HG03064 (cell line): Measurements from ENCODE around the gene ADD2.
"Not testable (repeated sequence)": the region's sequence is repeated elsewhere in the genome, so short reads cannot be mapped to it uniquely, and the experiment has no call there.

ENCODE experiments used
- ATAC-seq: cut with Tn5 transposase; IDR thresholded peaks from one replicate; pipeline ENCODE4 v1.9.1; 2021; ENCODE audit warnings: low read depth; ENCODE audit not compliant: unreplicated experiment

ADD2 gene

DNA sequence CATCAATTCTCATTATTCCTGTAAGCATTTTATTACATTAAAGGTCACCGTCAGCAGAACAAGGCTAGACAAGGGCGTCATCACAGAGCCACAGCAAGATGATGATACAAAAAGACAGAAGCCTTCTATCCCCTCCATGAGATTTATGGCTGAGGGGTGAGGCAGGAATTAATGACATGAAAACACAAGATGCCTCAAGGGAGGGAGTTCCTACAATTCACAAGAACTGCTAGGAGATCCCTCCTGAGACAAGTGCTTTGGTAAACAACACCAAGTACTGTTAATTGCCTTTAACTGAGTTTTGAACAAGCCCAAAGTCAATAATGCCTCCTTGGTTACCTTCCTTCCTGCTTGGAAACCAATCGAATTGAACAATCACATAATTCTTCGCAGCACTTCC lies 14.1 kb downstream of the ADD2 start:
- no peak for ATAC-seq

GRCh38 chr2:70753031-70753430 lies 15.0 kb downstream of the ADD2 start:
- ATAC-seq = no peak

DNA sequence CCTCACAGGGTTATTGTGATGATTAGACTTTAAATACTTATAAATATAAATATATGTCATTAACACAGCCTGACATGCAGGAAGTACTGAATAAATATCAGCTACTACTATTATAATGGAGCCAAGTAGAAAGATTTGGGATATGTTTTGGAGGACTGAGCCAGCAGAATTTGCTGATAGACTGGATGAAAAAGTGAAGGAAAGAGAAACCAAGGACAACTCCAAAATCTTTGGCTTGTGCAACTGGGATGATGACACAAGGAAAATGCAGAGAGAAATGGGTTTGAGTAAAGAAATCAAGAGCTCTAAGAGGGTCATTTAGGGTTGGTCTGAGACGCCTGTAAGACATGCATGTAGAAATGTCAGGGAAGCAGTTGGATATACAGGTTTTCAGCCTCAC lies 15.6 kb downstream of the ADD2 start:
- no peak for ATAC-seq

DNA sequence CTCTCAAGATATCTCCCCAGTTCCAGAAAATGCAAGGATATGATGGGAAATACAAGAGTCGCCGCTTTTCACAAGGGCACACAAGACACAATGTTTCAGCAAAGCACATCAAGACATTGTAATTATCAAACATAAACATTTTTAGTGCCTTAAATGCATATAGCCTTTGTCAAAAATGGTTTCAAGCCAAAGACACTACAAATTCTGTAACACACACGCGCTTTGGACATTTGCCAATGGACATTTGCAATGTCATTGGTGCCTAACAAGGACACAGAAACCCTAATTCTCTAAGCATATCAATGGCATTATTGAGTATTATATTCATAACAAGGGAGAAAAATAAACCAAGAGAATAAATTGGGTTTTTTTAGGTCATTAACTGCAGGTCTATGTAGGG lies 16.1 kb downstream of the ADD2 start:
- ATAC-seq = no peak

GRCh38 chr2:70750320-70750719 lies 17.7 kb downstream of the ADD2 start:
- no peak for ATAC-seq

- no peak for ATAC-seq
Measured at GRCh38 chr2:70748002-70748784, 19.8 kb downstream of the ADD2 start.

GRCh38 chr2:70747284-70747683 lies 20.7 kb downstream of the ADD2 start:
- no peak for ATAC-seq

DNA sequence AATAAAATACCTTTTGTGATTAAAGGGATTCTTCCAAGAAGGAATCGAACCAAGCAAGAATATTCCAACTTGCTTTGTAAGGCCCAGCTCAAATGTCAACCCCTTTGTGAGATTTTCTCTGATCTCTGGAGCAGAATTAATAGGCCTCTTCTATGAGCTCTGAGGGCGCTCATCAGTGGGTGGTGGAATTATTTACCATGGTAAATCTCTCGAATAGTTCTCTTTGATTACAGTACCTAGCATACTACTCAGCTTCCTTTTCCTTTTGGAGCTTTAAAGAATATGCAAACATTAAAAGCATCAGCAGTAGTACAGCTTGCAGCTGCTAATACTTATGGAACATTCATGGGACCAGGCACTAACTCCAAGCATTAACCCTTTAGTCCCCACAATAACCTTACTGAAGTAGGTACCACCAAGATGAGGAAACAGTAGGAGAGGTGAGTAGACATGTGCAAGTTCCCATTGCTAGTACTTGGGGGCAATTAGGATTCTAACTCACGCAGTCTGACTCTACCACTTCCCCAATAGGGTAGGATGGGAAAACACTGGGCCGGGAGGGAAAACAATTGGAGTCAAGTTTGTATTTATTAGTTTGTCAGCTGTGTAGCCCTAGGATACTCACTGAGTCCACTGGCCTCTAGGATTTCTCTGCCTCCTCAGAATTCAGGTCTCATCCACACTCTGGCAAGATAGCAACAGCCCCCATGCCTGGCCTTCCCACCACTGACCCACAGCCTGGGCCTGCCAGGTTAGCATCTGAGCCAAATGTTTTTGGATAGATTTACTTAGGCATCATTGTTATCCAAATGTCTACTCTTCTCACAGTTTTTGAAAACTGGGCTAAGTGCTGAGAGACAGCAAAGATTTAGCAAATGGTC lies 21.7 kb downstream of the ADD2 start:
- no peak for ATAC-seq

GRCh38 chr2:70745276-70745825 lies 22.6 kb downstream of the ADD2 start:
- no peak for ATAC-seq

DNA sequence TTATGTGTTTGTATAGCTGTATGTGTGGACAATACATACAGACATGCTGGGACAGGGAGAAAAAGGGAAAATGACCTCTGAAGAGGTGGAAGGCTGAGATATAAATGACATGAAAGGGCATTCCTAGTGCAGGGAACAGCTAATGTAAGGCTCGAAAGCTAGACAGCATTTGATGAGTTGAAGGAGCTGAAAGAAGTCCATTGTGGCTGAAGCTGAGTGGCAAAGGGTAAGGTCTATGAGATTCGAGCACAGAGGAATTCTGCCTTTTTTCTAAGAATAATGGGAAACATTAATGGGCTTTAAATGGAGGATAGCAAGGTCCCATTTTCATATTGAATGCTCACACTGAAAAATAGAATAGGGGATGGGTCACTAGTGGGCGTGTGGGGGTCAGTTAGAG lies 23.6 kb downstream of the ADD2 start:
- ATAC-seq = no peak

GRCh38 chr2:70743677-70744076 lies 24.3 kb downstream of the ADD2 start:
- no peak for ATAC-seq

- no peak for ATAC-seq
Measured at GRCh38 chr2:70743068-70743467, 24.9 kb downstream of the ADD2 start.

DNA sequence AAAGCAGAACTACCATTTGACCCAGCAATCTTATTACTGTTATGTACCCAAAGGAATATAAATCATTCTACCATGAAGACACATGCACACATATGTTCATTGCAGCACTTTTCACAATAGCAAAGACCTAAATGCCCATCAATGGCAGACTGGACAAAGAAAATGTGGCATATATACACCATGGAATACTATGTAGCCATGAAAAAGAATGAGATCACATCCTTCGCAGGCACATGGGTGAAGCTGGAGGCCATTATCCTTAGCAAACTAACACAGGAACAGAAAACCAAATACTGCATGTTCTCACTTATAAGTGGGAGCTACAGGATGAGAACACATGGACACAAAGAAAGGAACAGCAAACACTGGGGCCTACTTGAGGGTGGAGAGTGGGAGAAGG lies 28.5 kb downstream of the ADD2 start:
- not testable (repeated sequence) for ATAC-seq

GRCh38 chr2:70738159-70738558 lies 29.8 kb downstream of the ADD2 start:
- no peak for ATAC-seq

GRCh38 chr2:70735071-70735470 lies 32.9 kb downstream of the ADD2 start:
- ATAC-seq = no peak

DNA sequence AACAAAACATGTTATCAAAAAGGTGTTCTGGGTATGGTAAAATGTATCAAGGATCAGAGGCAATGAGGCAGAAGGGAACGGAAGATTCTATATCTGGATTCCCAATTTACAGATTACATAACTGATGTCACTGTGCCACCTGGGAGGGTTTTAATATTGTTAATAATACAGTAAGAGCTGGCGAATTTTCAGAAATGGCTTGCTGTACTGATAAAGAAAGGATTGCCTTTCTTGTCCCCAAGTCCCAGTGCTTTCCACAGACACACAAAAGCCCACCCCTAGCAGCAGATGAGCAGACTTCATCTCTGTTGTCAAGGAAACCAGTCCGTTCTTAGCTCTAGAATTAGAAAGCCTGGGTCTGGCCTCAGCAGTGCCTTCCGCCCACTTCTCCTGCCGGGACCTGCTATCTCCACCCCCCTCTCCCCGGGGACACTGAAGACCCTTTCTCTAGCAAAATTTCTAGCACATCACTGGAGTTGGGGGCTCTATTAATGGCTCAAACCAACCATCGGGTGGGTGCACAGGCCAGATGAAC lies 34.3 kb downstream of the ADD2 start:
- ATAC-seq = no peak

DNA sequence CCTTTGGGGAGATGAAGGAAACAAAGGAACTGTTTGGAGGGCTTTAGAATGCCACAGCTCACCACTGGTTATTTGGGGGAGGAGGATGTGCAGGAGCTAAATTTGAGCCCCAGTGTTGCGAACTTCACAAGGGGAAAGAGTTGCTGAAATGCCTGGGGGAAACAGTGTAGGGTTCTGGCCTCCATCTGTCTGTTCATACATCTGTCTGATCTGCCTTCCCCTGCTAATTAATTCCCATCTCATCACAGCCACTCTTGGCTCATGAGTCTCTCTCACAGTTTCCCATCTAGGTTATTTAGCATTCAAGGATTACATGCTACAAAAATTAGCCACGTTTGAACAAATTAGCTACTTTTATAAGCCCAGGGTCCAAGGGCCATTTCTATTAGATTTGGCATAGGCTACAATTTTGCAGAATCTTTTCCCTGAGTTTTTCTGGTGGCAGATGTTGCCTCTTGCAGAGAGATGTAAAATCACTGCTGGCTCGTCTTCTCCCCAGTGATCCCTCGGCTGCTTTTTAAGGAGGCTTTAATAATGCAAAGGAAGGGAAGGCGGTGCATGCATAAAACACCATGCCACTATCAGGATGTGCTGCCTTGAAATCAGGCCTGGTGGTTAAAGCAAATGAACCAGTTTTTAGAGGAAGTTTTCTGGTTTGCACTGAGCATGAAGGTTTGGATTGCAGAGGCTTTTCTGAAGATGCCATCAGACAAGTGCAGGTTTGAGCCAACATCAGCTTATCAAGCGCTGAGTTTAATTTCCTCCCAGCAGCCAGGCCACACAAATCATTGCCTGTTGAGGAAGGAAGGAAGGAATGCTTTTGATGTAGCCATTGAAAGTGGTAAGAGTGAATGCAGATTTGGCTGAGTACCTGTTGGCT lies 35.0 kb downstream of the ADD2 start:
- no peak for ATAC-seq

DNA sequence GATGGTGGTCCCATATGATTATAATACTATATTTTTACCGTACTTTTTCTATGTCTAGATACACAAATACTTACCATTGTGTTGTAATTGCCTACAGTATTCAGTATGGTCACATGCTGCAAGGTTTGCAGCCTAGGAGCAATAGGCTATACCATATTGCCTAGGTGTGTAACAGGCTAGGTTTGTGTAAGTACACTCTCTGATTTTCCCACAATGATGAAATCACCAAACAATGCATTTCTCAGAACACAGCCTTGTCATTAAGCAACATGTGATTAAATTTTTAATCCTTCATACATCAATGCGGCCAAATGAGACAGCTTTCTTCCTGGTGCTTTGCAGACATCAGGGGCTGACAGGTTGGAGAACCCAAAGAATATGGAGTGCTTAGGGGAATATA lies 37.3 kb downstream of the ADD2 start:
- ATAC-seq = no peak

GRCh38 chr2:70729647-70730046 lies 38.4 kb downstream of the ADD2 start:
- no peak for ATAC-seq

DNA sequence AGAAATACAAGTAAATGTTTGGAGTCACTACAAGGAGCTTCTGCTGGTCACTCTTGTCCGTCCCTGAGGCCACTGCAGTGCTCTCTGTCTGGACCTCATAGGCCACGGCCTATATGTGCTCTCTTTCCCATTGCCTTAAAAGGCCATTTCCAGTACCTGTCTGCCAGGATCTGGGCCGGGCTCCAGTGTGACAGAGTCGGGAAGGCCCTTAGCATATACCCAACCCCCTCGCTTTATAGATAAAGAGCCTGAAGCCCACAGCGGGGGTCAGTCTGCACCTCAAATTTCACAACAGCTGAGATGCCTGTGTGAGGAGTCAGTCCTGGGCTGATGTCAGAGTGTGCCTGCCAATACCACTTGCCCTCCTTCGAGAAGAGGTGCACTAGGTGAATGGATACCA lies 39.9 kb downstream of the ADD2 start:
- no peak for ATAC-seq
